RKO (cell line): ENCODE results near the gene NPAS3.

Experiments used
- DNase-seq: peaks from one replicate; pipeline ENCODE4 v3.0.0-alpha.2; 2016; ENCODE audit warnings: low spot score

The NPAS3 gene

DNA sequence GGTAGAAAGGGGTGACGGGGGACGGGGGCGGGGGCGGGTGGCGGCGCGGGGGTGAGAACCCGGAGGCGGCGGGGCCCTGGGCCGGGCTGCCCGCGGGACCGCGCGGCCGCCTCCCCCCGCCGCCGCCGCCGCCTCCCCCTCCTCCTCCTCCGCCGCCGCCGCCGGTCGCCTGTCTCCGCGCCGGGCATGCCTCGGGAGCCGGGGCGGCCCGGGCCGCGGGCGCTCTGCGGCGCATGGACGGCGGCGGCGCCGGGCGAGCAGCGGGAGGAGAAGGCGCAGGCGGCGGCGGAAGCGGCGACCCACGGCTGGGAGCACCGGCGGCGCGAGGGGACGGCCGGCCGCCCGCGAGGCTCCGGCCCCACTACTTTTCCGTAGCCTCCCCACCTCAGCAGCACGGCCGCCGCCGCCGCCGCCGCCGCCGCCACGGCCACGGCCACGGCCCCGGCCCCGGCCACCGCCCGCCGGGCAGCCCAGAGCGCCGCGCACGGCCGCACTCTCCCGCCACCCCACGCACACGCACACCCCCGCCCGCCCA lies at the start of gene NPAS3:
TSS of gene NPAS3 (plus strand) at position 161 of the 535 bp plus-strand sequence.
- DNase-seq: no peak

DNA sequence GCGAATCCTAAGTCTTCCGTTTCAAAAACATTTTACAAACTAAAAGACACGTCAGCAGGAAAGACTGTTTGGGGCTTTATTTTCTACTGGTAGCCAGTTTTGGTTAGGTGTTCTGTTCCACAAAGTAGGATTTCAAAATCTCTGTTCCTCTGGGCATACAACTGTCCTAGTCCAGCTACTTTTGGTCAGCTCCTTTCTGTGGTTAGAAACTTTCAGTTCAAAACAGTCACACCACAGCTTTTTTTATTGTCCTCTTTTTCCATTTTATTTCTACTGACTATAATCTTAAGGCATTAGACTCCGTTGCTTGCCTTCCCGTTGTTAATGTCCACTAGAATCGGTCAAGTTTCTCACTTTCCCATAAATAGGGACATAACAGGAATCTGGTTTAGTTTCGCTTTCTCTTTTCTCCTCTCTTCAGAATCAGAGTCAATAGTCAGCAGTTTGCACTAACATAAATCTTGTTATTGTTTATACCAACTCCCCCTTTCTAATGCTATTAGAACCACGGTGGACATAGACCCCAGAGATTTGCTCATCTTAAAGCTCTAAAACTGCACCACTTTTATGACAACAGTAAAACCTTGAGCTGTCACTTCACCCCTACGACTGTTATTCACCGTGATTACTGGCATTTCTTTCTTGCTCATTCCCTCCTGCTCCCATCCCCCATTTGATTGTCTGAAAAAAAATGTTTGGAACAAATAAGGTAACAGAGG lies 41.5 kb upstream of the NPAS3 start:
- no peak for DNase-seq

DNA sequence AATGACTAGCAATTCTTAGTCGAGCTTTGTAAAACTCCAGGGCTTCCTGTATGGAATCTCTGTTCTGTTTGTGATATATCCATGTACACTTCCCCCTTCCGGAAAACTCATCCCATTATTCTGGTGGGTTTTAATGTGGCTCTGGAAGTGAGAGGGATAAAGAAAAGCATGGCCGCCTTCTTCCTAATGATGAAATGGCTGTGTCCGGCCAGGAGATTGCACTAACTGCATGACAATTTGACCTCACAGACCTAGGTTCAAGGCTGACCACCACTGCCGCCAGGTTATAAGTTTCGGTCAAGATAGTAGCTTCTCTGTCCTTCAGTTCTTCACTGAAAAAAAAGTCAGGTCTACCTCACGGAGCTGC lies 41.0 kb upstream of the NPAS3 start:
- no peak for DNase-seq

DNA sequence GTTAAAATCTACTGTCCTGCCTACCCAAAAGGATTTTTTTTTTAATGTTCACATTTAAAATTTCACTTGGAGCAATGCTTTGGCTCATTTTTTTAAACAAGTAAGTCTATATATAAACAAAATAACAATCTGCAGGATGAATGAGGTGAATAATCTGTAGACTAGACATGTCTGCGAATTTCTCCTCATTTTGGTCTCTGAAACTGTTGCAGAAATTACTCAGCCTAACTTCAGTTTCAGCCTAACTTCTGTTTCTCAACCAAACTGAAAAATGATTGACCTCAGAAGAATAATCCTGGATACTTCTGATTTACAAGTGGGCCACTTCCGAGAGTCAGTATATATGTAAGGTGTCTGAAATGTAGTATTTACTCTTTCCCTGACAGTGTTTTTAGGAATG lies 39.8 kb upstream of the NPAS3 start:
- no peak for DNase-seq

DNA sequence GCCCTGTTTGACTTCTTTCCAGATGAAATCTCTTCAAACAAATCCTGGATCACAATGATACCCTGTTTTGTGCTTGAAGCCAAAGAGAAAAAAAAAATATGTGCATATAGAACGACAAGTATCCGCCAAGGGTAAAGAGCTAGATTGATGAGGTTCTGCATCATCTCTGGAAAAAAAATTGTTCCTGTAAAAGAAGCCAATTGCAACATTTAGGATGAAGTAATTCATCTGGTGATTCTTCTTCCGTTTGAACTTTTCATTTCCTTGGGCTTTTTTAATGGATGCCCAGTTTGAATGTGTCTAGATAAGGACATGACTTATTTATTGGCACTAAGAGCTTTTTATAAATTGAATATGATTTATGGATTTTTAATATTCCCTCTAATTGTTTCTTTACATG lies 38.1 kb upstream of the NPAS3 start:
- no peak for DNase-seq

DNA sequence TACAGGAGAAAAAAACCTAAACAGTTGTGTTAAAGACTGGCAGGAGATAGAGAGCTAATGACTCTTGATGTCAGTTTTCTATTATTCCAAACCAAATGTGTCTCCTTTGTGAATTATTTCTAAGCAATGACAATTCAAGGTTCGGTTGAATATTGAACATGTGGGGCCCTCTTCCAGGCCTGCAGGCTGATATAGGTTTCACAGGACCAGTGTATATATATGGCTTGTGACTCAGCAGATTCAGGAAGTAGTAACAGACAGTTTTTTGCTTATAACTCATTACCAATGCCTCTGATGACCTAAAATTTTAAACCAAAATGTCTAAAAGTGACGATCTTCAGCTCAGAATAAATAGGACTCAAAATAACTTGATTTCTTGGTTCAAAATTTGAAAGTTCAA lies 33.7 kb upstream of the NPAS3 start:
- no peak for DNase-seq

DNA sequence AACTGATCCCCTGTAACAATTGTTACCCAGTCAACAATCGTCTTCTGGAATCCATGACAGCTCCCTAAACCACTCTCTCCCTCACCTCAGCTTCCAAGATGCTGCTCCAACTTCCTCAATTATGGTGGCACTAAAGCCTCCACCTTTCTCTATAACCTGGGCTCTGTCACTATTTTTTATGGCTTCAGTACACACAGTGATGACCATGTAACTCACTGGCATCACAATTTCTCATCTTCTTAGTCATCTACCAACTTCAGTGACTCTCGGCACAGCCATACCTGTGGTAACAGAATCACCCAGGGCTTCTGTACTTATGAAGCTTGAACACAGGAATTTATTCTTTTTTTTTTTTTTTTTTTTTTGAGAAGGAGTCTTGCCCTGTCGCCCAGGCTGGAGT lies 32.0 kb upstream of the NPAS3 start:
- DNase-seq: no peak

DNA sequence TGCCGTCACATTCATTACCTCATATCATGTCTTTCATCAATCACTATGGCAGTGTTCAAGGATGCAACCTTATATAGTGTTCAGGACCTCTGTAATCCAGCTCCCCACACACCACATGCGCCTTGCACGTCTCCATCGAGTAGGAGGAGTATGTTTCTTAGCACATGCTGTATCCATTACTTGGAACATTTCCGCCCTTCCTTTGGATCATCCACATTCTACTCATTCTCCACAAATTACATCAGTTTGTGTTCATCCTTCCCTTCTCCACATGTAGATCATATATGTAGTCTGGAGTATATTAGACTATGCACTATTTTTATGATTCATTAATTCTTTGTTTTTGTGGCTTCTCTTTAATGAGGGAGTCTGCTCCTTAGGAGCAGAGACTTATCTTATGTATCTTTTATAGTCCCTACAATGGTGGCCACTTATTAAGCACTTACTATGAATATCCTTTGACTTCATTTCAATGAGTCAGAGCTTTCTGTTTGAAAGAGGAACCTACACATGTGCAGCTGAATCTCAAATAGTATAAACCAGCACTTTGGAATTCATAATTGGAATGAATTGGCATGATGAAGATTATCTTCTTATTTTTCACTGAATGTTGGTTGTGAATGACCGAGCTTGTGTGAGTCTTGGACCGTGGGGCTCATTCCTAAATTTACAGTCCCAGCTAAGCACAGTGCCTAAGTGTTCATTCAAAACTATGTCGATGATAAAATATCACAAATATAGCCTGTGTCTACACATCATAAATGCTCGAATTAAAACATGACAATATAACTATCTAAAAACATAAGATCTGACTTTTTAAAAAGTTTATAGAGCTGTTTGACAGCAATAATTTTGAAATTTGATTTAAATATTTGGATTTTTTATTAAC lies 30.2 kb upstream of the NPAS3 start:
- DNase-seq: no peak

DNA sequence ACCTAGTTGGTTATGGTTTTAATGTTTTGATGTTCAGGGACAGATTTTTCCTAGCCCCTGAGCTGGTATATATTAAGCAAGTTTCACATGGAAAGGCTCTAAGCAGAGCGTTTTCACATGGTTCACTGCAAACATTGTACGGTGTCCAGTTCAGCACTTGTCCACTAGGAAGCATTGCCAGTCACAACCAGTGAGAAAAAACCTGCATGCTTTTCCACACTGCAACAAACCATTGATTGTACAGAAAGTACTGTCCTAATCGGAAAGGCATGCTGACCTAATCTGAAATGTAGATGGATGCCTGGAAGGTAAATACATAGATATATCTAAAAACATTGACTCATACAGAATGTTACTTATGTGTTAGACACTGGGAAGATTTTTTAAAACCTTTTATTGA lies 25.0 kb upstream of the NPAS3 start:
- DNase-seq: no peak

DNA sequence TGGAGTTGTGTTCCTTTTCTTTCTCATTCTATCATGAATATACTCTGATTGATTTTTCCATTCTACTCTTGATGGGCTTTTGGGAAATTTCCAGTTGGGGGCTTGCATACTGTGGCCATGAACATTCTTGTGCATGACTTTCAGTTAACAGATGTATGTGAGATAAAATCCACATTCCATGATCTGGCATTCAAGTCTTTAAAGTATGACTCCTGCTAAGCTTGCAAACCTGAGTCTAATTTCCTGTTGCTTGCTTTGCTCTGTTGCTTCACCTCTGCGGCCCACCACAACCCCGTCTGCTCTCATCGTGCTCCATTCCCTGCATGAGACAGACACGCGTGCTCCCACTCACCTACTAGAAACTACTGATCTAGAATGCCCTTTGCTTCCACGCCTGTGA lies 24.3 kb upstream of the NPAS3 start:
- DNase-seq: no peak

DNA sequence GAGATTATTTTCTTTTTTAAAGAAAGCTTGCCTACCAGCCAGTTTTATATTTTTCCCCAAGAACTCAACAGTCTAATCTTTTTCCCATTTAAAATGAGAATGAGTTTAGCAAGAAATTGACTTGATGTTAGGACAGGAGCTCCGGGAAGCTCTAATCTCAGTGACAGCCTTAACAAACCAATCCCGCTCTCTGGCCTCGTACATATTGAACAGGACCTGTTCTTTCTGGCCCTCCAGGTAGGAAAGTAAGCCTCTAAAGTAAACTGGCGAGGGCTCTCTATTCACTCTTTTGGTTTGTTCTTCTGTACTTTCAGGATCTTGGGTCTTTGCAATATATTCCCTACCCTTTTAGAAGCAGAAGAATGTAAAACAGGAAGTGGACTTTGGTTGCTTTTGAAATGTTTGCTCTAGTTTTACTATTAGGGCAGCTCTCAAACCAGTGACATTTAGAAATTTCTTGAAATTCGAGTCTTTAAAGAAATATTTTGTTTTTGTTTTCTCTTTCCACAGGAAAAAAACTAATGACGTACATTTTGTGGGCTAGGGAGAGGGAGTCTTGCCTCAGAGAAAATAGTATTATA lies 17.9 kb upstream of the NPAS3 start:
- no peak for DNase-seq

DNA sequence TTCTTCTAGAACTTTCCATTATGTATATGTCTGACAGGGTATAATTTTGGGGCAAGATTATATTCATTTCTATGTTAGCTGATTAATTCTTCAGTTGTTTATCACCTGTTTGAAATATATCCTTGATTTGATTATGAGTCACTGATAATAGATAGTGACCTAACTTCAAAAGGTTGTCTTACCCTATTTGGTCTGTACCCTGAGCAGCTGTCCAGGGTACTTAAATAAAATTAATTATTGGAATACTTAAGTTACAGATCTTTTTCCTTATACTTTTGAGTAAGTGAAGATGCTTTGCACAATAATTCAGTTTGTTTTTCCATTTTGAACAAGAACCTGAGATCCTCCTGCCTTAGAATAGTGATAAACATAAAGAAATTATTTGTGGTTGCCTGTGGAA lies 13.2 kb upstream of the NPAS3 start:
- no peak for DNase-seq

DNA sequence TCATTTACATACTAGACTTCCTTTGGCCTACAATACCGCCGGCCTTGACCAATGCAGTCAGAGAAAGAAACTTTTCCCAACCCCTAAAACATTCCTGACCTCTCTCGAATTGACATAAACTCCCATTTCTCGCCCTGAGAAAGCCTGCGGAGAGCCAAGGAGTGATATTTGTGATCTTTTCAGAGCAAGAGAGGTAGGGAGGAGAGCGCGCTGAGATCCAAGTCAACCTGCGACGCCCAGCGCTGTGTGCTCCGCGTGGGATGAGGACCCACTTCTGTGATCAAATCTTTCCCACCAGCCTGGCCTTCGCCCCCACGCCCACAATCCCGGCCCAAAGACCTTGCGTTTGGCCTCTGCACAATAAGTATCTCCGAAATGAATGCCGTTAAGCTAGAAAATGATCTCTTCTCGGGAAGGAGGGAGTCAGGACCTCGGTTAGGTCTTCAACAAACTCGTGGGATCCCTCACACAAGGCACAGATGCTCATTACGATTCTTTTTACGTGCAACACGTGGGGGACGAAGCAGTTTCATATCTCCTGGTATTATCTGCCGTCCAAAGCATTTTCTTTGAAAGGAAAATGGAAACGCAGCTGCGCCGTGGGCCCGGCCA lies 6.3 kb upstream of the NPAS3 start:
- no peak for DNase-seq

DNA sequence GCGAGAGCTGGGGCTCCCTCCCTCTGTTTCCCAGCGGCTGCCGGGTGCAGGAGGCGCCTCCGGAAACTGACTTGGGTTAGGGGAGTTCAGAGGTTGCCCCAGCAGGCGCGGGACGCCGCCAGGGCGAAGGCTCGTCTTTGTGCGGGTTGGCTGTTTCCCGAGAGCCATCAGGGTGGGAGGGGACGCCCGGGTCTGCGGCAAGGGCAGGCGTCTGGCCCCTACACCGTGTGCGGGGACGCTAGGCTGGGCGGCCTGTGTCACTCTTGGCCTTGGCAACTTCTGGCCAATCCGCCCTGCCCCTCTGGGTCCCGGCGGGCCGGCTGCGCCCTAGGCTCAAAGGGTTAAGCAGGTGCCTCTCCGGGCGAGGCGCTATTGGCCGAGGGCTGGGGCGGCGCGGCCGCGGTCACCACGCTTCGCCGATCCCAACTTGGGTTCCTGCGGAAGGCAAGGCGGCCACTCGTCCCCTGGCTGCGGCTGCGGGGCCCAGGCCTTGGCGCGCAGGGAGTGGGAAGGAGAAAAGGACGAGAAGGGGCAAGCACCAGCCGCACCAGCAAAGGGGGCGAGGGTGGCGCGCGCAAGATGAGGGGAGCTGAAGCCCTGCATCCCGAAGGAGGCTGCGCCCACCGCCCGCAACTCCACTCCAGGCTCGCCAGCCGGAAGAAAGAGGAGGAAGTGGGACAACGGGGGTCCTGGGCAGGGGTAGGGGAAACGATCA lies 5.6 kb upstream of the NPAS3 start:
- no peak for DNase-seq

DNA sequence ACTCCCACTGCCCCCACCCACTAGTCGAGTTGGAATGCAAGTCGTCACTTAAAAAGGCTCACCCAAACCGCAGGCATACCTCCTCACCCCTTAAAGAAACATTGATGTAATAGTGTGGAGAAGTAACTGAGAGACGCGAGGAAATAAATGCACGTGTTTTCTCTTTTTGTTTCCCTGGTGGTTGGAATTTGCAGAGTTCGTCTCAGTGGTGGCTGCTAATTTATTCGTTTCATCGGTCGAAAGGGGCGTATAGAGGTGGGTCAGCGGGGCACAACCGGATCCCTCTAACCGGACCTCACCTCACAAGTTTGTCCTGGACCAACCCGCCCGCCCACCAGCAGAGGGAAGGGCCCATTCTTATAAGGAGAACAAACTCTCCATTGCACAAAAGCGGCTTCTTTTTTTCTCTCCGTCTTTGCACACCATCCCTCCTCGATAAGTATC lies 5.0 kb upstream of the NPAS3 start:
- no peak for DNase-seq

DNA sequence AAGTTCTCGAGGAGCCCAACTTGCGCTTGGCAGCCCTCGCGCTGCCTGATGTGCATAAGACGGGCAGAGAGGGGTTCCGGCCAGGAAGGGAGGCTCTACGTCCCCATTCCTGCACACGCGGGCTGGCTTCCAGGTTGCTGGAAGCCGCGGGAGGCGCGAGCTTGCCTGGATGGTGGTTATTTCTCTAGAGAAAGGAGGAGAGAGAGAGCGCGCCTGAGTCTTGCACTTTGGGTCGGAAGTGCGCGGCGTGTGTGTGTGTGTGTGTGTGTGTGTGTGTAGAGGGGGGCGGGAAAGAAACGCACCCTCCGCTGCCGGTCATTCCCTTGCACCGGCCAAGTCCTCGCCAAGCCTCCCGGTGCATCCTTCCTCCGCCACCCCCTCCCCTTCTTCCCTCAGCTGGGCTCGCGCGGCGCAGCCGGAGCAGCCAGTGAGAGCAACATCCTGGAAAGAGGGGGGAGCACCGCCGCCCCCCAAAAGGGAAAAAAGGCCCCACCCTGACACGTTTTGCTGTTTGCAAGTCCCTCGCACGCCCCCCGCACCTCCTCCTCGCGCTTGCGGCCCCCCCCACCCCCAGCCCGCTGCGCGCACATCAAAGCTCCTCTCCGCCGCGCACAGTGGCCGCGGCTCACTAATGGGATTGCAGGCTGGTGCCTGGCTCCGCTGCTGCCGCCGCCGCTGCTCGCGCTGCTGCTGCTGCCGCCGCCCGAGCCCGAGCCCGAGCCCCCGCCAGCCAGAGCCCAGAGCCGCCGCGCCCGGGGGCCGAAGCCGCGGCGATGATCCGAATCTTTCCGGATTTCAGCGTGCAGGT lies 4.4 kb upstream of the NPAS3 start:
- no peak for DNase-seq

DNA sequence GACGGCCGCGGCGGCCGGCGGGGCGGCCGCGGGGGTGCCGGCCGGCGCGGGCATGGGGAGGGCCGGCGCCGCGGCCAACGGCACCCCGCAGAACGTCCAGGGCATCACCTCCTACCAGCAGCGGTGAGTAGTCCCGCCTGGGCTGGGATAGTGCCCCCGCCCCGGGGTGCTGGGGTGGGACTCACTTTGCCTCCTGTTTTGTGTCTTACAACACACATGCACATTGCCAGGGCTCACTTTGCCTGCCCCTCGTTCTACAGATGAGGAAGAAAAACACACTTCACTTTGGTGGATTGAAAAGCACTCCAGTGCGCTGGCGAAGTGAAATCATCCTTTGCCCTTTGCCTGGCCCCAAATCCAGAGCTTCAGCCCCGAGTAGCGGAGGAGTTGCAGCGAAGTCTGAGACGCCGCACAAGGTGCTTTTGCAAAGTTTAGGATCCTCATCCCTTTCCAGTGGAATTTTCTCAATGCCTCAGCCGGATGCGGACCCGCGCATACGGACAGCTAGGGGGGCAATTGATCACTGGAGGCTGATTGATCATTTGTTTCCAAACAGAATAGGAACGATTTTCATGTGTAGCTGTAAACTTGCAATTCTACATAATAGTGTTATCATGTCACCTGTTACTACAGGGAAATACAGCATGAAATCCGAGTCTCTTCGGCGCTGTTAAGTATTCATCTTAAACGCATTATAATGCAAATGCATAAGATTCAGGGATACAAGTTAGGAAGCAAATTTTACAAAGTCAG lies 3.6 kb upstream of the NPAS3 start:
- DNase-seq: no peak

DNA sequence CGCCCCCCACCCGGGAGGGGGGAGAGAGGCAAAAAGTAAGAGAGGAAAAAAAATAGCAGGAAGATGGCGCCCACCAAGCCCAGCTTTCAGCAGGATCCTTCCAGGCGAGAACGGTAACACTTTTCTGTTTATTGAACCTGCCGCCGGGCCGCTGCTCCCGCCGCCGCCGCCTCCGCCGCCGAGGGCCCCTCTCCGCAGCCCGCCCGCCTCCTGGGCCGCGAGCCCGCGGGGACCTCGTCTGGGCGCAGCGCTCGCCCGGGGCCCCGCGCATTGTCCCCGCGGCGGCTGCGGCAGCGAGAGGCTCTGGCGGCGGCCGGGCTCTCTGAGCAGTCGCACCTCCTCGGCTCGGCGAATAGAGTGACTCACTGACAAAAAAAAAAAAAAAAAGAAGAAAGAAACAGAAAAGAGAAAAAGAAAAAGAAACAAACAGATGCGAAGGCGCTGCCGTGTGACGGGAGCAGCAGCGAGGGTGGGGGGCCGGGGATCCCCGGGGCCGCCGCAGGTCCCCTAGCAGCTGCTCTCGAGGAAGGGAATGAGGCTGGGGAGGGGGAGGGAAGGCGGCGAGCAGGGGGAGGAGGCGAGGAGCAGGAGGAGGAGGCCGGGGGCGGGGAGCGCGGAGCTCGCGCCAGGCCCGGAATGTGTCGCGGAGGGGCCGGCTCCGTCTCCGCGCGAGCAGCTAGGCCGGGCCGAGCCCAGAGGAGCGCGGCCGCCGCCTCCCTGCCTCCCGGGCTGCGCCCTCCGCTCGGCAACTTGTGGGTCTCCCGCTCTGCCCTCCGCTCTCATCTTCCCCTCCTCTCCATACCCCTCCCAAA lies 781 bp downstream of the NPAS3 start:
- DNase-seq: no peak

DNA sequence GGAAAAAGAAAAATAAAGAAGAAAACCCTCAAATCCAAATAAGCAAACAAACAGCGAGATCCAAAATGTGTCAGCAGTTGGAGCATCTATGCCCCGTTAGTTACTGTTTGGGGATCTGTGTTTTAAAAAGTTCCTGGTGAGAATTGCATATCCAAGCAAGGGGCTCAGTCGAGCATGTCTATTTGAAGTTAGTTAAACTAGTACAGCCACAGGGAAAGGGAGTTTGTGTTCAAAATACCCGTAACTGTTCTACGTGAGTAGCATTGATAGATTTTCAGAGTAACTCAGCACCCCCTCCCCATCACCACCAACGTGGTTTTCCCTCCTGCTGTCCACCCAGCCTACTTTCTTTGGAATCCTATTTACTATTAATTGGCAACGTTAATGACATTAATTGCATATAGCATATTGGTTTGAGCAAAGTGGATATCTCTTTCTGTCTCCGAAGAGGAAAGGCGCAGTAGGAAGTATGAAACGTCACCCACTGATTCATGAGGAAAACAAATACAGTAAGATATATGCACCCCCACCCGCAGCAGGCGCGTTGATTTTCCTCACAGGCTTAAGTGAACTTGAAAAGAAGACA lies 1.5 kb downstream of the NPAS3 start:
- DNase-seq: no peak
